Dedifferentiated amniotic fluid mesenchymal stem cell (primary cell): Measurements from ENCODE around the gene TGM3.

ENCODE experiments used
- DNase-seq: peaks from one replicate; pipeline ENCODE4 v3.0.0-alpha.2; 2016; ENCODE audit errors: extremely low spot score

The TGM3 gene

DNA sequence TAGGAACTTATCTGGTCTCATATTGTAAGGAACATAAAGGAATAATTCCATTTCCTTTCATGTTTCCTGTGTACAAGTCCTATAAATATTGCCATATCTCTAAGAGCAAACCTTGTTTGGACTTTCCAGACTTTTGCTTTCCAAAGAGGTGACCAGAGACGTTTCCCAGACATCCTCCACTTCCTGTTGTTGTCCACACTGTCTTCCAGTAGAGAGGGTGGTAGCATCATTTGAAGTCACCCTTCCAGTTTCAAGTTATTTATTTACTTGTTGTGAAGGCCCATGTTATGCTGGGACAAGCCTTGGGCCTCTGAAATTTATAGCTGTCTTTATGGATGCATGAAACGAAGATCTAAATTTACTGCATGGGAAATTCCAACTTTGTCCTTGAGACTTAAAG lies 10.6 kb upstream of the TGM3 start:
- no peak for DNase-seq

DNA sequence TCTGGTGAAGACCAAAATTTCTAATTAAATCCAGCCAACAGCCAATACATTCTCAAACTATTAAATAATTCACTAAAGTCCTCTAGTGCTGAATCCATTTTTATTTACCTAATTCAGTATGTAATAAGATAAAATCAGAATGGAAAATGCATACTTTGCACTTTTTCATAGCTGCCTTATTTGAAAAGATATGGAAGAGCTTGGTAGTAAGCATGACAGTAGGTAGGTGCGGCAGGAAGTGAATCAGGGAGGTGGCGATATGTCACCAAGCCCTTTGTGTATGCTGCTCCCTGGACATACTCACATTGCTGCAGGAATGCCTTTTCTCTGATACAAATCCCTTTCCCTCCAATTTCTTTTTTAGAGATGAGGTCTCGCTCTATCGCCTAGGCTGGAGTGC lies 10.2 kb upstream of the TGM3 start:
- DNase-seq: no peak

GRCh38 chr20:2287504-2287903 lies 8.3 kb upstream of the TGM3 start:
- no peak for DNase-seq

GRCh38 chr20:2289475-2289874 lies 6.3 kb upstream of the TGM3 start:
- DNase-seq: no peak

GRCh38 chr20:2290486-2290885 lies 5.3 kb upstream of the TGM3 start:
- no peak for DNase-seq

DNA sequence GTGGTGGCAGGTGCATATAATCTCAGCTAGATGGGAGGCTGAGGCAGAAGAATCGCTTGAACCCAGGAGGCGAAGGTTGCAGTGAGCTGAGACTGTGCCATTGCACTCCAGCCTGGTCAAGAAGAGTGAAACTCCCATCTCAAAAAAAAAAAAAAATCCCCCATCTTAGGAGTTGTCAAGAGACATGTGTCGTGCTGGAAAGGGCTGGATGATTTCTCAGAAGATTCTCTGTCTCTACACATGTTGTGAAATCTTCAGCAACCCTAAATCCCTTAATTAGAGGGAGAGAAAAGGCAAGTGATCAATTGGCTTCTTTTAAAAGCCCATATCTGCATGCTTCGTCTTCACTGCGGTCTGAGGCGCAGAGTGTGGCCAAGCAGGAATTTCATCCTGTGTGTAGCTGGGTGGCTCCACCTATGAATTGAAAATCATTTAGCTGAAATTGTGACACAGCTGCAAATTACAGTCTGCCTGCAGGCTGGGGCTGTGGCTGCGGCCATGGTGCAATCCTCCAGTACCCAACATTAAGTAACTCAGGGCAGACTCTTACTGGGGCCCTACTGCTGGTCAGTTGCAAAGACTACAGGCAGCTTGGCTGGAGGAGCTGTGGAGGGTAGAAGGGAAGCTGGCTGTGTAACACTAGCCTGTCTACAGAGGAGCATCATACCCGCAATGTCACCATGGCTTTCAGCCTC lies 3.2 kb upstream of the TGM3 start:
- DNase-seq: no peak

DNA sequence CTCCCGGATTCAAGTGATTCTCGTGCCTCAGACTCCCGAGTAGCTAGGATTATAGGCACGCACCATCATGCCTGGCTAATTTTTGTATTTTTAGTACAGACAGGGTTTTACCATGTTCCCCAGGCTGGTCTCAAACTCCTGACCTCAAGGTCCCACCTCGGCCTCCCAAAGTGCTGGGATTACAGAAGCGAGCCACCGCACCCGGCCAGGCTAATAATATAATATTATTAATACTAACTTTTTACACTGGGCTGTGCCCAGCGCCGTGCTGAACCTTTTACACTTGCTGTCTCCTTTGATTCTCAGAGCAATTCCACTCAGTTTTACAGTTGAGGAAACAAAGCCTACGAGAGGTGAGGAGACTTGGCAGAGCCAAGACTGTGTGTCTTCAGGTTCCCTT lies 2.3 kb upstream of the TGM3 start:
- no peak for DNase-seq

GRCh38 chr20:2293971-2294370 lies 1.8 kb upstream of the TGM3 start:
- DNase-seq: no peak

DNA sequence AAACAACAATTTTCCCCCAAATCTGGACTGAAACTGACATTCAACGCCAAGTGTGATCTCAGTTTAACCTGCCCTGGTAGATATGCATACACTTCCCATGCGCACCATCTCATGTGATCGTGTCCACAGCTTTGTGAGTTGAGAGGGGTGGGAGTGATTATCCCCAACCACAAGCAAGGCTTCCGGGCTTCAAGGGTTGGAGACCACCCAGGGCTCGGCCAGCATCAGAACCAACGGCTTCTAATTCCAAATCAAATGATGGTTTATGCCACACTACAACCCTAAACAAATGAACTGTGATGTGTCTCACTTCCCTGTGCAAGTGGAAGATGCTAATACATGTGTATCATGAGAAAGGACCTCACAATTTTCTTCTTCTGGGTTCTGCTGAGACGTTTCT lies 515 bp upstream of the TGM3 start:
- no peak for DNase-seq

DNA sequence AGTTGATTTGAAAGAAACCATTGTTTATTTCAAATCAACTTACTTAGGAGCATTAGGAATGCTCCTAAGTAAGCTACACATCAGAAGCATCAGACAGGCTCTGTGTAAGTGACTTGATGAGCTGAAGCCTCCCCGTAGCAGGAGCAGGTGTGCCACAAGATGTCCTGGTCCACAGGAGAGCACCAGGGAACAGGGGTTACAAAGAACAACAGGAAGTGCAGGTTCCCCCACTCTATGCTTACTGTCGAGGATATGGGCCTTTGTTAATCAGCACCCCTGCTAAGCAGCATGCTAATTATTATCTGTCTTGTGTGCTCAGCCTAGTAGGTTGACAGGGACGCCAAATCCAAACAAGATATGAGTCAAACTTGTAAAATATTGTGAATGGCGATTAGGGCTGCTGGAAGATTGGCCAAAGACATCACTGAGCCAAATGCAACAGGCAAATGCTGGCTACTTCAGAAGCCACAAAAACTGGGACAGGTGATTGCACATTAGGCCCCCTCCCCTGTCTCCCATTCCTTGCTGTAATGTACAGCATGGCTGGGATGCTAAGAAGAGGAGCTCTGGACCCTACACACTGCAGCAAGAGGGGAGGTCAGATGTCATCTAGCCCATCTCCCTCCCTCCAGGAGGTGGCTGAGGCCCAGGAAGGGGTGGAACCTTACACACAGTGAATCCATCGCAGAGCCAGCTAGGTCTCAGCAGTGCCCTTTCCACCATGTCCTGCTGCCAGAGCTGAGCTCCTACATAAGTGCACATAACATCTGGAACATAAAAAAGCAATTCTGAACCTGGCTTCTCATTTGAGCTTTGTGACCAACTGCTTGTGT lies 939 bp downstream of the TGM3 start:
- DNase-seq: no peak

DNA sequence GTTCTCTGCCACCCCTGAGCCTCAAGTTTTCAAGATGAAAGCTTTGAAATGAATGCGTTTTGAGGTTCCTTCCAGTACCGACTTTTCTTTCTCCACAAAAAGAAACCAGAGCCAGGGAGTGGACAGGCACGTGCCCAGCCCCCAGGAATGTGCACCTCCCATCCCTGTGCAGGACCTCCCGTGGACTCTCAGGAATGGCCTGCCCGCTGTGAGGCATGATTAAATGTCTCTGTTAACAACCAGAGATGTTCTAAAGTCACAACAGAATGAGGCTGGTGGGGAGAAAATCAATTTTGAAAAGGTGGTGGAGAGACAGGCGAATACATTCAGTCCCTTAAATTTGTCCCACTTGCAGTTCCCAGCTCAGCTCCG lies 1.5 kb downstream of the TGM3 start:
- DNase-seq: no peak

DNA sequence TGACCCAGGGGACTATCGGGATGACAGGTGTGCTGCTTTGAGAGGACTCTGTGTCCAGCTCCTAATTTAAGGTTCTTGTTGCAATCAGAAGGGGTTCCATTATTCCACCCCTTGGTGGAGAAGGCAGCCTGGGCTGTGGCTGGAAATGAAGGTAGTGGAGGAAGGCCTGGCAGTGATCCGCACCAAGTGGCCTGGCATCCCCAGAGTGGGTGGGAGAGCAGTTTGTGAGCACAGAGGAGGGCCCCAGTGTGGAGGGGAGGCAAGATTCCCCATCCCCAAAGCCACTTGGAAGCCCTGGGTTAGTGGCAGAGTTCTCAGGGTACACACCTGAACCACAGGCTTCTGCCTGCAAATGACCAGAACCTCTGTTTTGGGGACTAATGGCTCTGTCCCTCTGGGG lies 2.3 kb downstream of the TGM3 start:
- no peak for DNase-seq

DNA sequence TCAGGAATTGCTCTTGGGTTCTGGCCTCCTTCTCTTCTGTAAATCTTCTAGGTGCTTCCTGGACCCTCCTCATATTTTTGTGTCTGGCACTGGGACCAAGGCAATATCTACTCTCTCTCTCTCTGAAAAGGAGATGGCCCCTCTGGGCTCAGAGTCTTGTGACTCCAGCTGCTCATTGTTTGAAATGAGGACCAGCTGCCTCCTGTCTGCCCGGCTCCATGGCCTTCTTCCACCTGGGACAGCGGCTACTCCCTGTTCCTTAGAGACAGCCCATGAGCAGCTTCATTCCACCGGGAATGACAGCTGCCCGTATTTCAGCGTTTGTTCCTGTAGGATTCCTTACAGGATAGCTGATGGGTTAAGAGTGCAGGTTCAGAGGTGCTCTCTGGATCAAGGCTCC lies 2.9 kb downstream of the TGM3 start:
- DNase-seq: no peak

GRCh38 chr20:2299301-2299700 lies 3.5 kb downstream of the TGM3 start:
- DNase-seq: no peak

DNA sequence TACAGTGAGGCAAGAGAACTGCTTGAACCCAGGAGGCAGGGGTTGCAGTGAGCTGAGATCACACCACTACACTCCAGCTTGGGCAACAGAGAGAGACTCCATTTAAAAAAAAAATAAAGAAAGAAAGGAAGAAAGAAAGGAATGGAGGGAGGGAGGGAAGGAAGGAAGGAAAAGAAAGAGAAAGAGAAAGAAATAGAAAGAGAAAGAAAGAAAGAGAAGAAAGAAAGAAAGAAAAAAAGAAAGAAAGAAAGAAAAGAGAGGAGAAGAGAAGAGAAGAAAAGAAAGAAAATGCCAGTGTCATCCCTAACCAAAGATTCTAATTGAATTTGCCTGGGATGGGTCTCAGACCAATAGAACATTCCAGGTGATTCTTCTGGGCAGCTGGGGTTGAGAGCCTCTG lies 4.2 kb downstream of the TGM3 start:
- no peak for DNase-seq

- no peak for DNase-seq
Observed at GRCh38 chr20:2300420-2300819, 4.6 kb downstream of the TGM3 start.

GRCh38 chr20:2301164-2301622 lies 5.4 kb downstream of the TGM3 start:
- no peak for DNase-seq

DNA sequence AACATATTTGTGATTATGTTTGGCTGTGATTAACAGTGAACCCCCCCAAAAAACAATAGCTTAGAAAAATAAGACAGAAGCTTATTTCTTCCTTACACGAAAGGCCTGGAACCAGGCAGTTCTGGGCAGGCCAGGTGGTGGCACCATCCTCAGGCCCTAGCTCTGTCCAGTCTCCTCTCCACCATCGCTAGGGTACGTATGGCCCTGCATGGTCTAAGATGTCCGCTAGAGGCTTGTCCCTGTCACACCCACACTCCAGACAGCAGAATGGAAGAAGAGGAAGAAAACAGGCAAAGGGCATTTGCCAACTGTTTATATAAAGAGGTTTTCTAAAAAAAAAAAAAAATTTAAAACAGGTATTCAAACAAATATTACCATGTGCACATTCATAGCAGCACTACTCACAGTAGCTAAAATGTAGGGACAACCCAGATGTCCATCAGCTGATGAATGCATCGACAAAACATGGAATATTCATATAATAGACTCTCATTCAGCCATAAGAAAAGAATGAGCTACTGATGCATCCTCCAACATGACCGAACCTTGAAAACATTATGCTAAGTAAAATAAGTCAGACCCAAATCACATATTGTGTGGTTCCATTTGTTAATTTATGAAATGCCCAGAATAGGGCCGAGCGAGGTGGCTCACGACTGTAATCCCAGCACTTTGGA lies 6.7 kb downstream of the TGM3 start:
- no peak for DNase-seq

DNA sequence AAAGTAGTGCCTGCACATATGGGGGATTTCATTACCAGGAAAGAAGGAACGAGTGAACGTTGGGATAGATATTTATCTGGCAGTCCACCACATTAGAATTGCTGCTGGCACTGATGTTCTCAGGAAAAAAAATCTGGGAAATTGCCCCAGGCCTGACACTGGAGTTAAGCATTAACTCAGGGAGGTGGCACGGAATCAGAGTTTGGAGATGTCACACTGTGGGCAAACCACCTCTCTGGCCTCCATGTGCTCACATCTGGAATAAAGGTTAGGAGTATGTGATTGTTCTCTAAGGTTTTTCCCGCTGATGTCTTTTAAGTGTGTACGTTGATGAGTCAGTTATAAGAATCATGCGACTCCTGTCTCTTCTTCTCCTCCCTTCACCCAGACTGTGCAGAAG lies 7.9 kb downstream of the TGM3 start:
- no peak for DNase-seq

DNA sequence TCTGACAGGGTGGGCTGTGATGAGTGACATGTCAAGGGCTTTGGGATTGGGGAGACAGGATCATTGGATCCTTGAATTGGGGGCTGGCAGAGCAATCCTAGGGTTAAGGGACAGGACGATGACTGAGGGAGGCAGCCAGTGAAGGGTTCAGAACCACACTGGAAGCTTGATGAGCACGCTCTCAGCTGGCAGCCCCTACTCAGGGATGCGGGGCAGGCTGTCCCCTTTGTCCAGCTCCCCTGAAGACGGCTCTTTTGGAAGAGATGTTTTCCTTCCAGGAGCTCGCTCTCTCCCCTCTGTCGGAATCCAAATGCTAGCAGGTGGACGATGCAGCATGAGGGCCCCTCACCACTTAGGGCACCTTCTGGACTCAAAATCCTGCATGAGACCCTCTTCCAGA lies 8.4 kb downstream of the TGM3 start:
- DNase-seq: no peak

DNA sequence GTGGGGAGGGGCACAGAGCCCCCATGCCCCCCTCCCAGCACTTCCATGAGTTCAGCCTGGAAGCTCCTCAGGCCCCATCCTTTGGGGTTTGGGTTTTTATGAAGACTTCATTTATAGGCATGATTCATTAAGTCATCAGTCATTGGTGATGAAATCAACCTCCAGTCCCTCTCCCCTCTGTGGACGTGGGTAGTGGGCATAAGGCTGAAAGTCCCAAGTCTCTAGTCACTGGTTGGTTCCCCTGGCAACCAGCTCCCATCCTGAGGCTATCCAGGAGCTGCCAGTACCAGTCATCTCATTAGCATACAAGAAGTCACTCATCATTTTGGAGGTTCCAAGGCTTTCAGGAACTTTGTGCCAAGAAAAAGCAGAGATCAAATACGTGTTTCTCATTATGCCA lies 9.2 kb downstream of the TGM3 start:
- DNase-seq: no peak

- DNase-seq: no peak
Observed at GRCh38 chr20:2305479-2305878, 9.7 kb downstream of the TGM3 start.

DNA sequence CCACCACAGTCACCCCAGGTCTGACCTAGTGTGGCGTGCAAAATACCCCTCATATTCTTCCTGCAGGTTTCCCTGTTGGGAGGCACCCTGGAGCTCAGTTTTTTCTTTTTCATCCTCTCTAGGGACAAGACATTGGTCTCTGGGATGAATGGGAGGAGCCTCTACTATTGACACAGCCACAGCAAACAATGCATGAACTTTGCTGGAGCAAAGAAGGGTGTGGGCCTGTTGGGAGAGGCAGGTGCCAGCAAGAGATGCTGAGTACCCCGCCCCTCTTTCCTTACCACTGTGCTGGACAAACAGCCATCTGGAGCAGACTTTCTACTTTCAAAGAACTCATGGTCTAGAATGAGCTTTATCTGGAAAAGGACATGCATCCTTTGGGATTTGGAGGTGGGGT lies 10.1 kb downstream of the TGM3 start:
- no peak for DNase-seq
